ENCODE measurements around the gene AHCTF1. TPM values are rescaled to one million over a fixed set of nuclear protein-coding genes. Genes with fewer than 3 reads are reported as not detected.
A peak's percentile ranks its signal among the peaks of the same experiment; 100 is the strongest.
"Not testable (repeated sequence)": the region's sequence is repeated elsewhere in the genome, so short reads cannot be mapped to it uniquely, and the experiment has no call there.

Gene AHCTF1
- total and polyA plus RNA-seq, 9 of the 15 experiments (the other 6 are each of a cell fraction or from before 2014, with no cell fraction given): 9.4 to 102 (median 47.6) TPM

- no TSS peak for BruUV-seq (replicated peaks)
- H3K27me3 ChIP-seq (ENCODE audit: control insufficient read depth in 2 of 2, insufficient read depth in 2 of 2, low read length in 2 of 2): no peaks in the 10 kb centered on the region
- no peaks in the 10 kb centered on the region for H4K20me1 ChIP-seq (replicated peaks; ENCODE audit: control insufficient read depth, insufficient read depth, low read length)
- H3K9ac ChIP-seq (ENCODE audit: insufficient read depth in 1 of 2, low read depth in 2 of 2, low read length in 2 of 2): no peak overlapping the region
- no peak overlapping the region for H3K27ac ChIP-seq (ENCODE audit: extremely low read depth, low read depth, low read length)
- FAIRE-seq (no peak), ATAC-seq (no peak), DNase-seq (ENCODE audit: extremely low read depth in 1 of 4, low spot score in 3 of 4) (no peak)
- H2AFZ ChIP-seq (ENCODE audit: low read depth, low read length): no peak overlapping the region
- intact Hi-C loops (cut with micrococcal nuclease) (no loop called here), in situ Hi-C loops (cut with MboI) (no loop called here)
- no peaks in the 10 kb centered on the region for H3K4me1 ChIP-seq (replicated peaks in 1 of 2; ENCODE audit: control insufficient read depth in 2 of 2, insufficient read depth in 2 of 2, low read length in 2 of 2)
- H3K79me2 ChIP-seq (ENCODE audit: control insufficient read depth, insufficient read depth, low read length): no peaks in the 10 kb centered on the region
- no peaks in the 10 kb centered on the region for H3K9me3 ChIP-seq (replicated peaks; ENCODE audit: control insufficient read depth, insufficient read depth, low read depth, low read length)
- H3K4me3 ChIP-seq: no peak overlapping the region
- 100% methylated on average over 1 of the region's 1 CpG for WGBS (ENCODE audit: insufficient coverage, low coverage, missing lambda C conversion rate)
- no peaks in the 10 kb centered on the region for H3K9me1 ChIP-seq (ENCODE audit: control insufficient read depth, insufficient read depth, low read length)
- ChIA-PET CTCF (ENCODE audit: low intra/inter-chr PET ratio) (no interaction called here), POLR2A (interaction anchor here (1.3 kb wide), 1 partner anchor 18 kb away, joined by 3 read pairs; no protein-coding TSS in a partner anchor)
- TF ChIP-seq POLR2H (tag; IDR thresholded peaks at IDR 0.05; ENCODE audit: low read depth) (0 out of 2 replicates have a peak, but pooled peaks have one; percentile 18), CTBP1 (IDR thresholded peaks at IDR 0.05; ENCODE audit: borderline replicate concordance) (no peak)
- H3K36me3 ChIP-seq (ENCODE audit: control insufficient read depth, insufficient read depth, low read length): peaks cover 97% of the 10 kb centered on the region
- no peak overlapping the region for H3K4me2 ChIP-seq (ENCODE audit: insufficient read depth, low read length)
Observed at GRCh38 chr1:246856371-246856770, 75.4 kb downstream of the AHCTF1 start.

GRCh38 chr1:246850640-246851039 lies 81.1 kb downstream of the AHCTF1 start:
- H3K4me2 ChIP-seq (ENCODE audit: insufficient read depth, low read length); BruUV-seq (replicated peaks); POLR2A ChIA-PET; H3K9ac ChIP-seq (ENCODE audit: insufficient read depth in 1 of 2, low read depth in 2 of 2, low read length in 2 of 2); H3K9me1 ChIP-seq (ENCODE audit: control insufficient read depth, insufficient read depth, low read length); DNase-seq (ENCODE audit: extremely low read depth in 1 of 4, low spot score in 3 of 4); H3K79me2 ChIP-seq (ENCODE audit: control insufficient read depth, insufficient read depth, low read length); H4K20me1 ChIP-seq (replicated peaks; ENCODE audit: control insufficient read depth, insufficient read depth, low read length); H3K27ac ChIP-seq (ENCODE audit: extremely low read depth, low read depth, low read length); H2AFZ ChIP-seq (ENCODE audit: low read depth, low read length); H3K27me3 ChIP-seq (ENCODE audit: control insufficient read depth in 2 of 2, insufficient read depth in 2 of 2, low read length in 2 of 2); in situ Hi-C loops (cut with MboI); ATAC-seq; H3K4me3 ChIP-seq; H3K9me3 ChIP-seq (replicated peaks; ENCODE audit: control insufficient read depth, insufficient read depth, low read depth, low read length); H3K4me1 ChIP-seq (replicated peaks in 1 of 2; ENCODE audit: control insufficient read depth in 2 of 2, insufficient read depth in 2 of 2, low read length in 2 of 2); intact Hi-C loops (cut with micrococcal nuclease): not testable (repeated sequence)
- FAIRE-seq: peak; percentile 67
- WGBS (ENCODE audit: insufficient coverage, low coverage, missing lambda C conversion rate): no CpG with 5 or more reads among the region's 5 CpGs
- CTCF ChIA-PET (ENCODE audit: low intra/inter-chr PET ratio): interaction anchor here (0.6 kb wide), 1 partner anchor 50 kb away, joined by 3 read pairs; no protein-coding TSS in a partner anchor
- H3K36me3 ChIP-seq (ENCODE audit: control insufficient read depth, insufficient read depth, low read length): peaks cover 92% of the 10 kb centered on the region

Measured in K562 (cell line).